IPS-15b (cell line): ENCODE data around the gene LIFR.

Source experiments
- H3K27me3 ChIP-seq: one replicate; pipeline ENCODE4 v1.6.1; 2013; ENCODE audit warnings: low read length; ENCODE audit not compliant: control insufficient read depth, insufficient read depth
- H3K36me3 ChIP-seq: one replicate; pipeline ENCODE4 v1.6.1; 2013; ENCODE audit warnings: low read length; ENCODE audit not compliant: control insufficient read depth, insufficient read depth
- H3K4me1 ChIP-seq: one replicate; pipeline ENCODE4 v1.6.1; 2013; ENCODE audit warnings: mild to moderate bottlenecking, low read length; ENCODE audit not compliant: control insufficient read depth, insufficient read depth
- H3K4me3 ChIP-seq: one replicate; pipeline ENCODE4 v1.5.1; 2013; ENCODE audit warnings: low read depth, low read length
- H3K9ac ChIP-seq: one replicate; pipeline ENCODE4 v1.6.1; 2013; ENCODE audit warnings: low read depth, mild to moderate bottlenecking, low read length
- H3K9me3 ChIP-seq: one replicate; pipeline ENCODE4 v1.6.1; 2013; ENCODE audit warnings: mild to moderate bottlenecking, low read length; ENCODE audit not compliant: control insufficient read depth, insufficient read depth

The LIFR gene

GRCh38 chr5:38595132-38595745 is 38.8 kb upstream of the LIFR start:
- Histone ChIP-seq H3K4me3 (no peak overlapping the region), H3K9ac (no peak overlapping the region), H3K27me3 (no peaks in the 10 kb centered on the region), H3K4me1 (no peaks in the 10 kb centered on the region), H3K36me3 (no peaks in the 10 kb centered on the region), H3K9me3 (no peaks in the 10 kb centered on the region)

- no peaks in the 10 kb centered on the region for H3K9me3 ChIP-seq
- no peaks in the 10 kb centered on the region for H3K27me3 ChIP-seq
- no peak overlapping the region for H3K9ac ChIP-seq
- no peaks in the 10 kb centered on the region for H3K36me3 ChIP-seq
- no peak overlapping the region for H3K4me3 ChIP-seq
- H3K4me1 ChIP-seq: no peaks in the 10 kb centered on the region
These were observed 37.5 kb upstream of the LIFR start for GRCh38 chr5:38593959-38594358.

- H3K36me3 ChIP-seq: no peaks in the 10 kb centered on the region
- H3K9ac ChIP-seq: no peak overlapping the region
- H3K4me1 ChIP-seq: no peaks in the 10 kb centered on the region
- H3K27me3 ChIP-seq: no peaks in the 10 kb centered on the region
- no peak overlapping the region for H3K4me3 ChIP-seq
- H3K9me3 ChIP-seq: no peaks in the 10 kb centered on the region
These were observed 35.0 kb upstream of the LIFR start for GRCh38 chr5:38591523-38591849.

GRCh38 chr5:38590838-38591522 is 34.5 kb upstream of the LIFR start:
- Histone ChIP-seq H3K27me3 (no peaks in the 10 kb centered on the region), H3K9ac (no peak overlapping the region), H3K36me3 (no peaks in the 10 kb centered on the region), H3K9me3 (no peaks in the 10 kb centered on the region), H3K4me3 (no peak overlapping the region), H3K4me1 (no peaks in the 10 kb centered on the region)

GRCh38 chr5:38589629-38590028 is 33.2 kb upstream of the LIFR start:
- H3K27me3 ChIP-seq: no peaks in the 10 kb centered on the region
- no peaks in the 10 kb centered on the region for H3K36me3 ChIP-seq
- H3K4me3 ChIP-seq: no peak overlapping the region
- no peaks in the 10 kb centered on the region for H3K9me3 ChIP-seq
- no peaks in the 10 kb centered on the region for H3K4me1 ChIP-seq
- H3K9ac ChIP-seq: no peak overlapping the region

GRCh38 chr5:38585816-38586215 is 29.4 kb upstream of the LIFR start:
- H3K36me3 ChIP-seq: no peaks in the 10 kb centered on the region
- no peaks in the 10 kb centered on the region for H3K27me3 ChIP-seq
- H3K4me3 ChIP-seq: no peak overlapping the region
- H3K9me3 ChIP-seq: no peaks in the 10 kb centered on the region
- no peaks in the 10 kb centered on the region for H3K4me1 ChIP-seq
- no peak overlapping the region for H3K9ac ChIP-seq

GRCh38 chr5:38583500-38583899 is 27.1 kb upstream of the LIFR start:
- H3K4me3 ChIP-seq: no peak overlapping the region
- H3K36me3 ChIP-seq: no peaks in the 10 kb centered on the region
- H3K9ac ChIP-seq: no peak overlapping the region
- H3K9me3 ChIP-seq: no peaks in the 10 kb centered on the region
- no peaks in the 10 kb centered on the region for H3K27me3 ChIP-seq
- no peaks in the 10 kb centered on the region for H3K4me1 ChIP-seq

- H3K36me3 ChIP-seq: no peaks in the 10 kb centered on the region
- no peak overlapping the region for H3K9ac ChIP-seq
- H3K4me1 ChIP-seq: no peaks in the 10 kb centered on the region
- H3K9me3 ChIP-seq: no peaks in the 10 kb centered on the region
- no peak overlapping the region for H3K4me3 ChIP-seq
- no peaks in the 10 kb centered on the region for H3K27me3 ChIP-seq
These were observed 26.5 kb upstream of the LIFR start for GRCh38 chr5:38582975-38583319.

GRCh38 chr5:38582293-38582974 is 26.0 kb upstream of the LIFR start:
- Histone ChIP-seq H3K9me3 (no peaks in the 10 kb centered on the region), H3K4me3 (no peak overlapping the region), H3K9ac (no peak overlapping the region), H3K27me3 (no peaks in the 10 kb centered on the region), H3K4me1 (no peaks in the 10 kb centered on the region), H3K36me3 (no peaks in the 10 kb centered on the region)

GRCh38 chr5:38581597-38581996 is 25.2 kb upstream of the LIFR start:
- H3K27me3 ChIP-seq: no peaks in the 10 kb centered on the region

GRCh38 chr5:38579105-38579504 is 22.7 kb upstream of the LIFR start:
- Histone ChIP-seq H3K4me1 (no peaks in the 10 kb centered on the region), H3K36me3 (no peaks in the 10 kb centered on the region)

More at GRCh38 chr5:38581597-38581996, 25.2 kb upstream of the LIFR start:
- Histone ChIP-seq H3K9me3 (no peaks in the 10 kb centered on the region), H3K4me3 (no peak overlapping the region), H3K9ac (no peak overlapping the region), H3K36me3 (no peaks in the 10 kb centered on the region), H3K4me1 (no peaks in the 10 kb centered on the region)

More at GRCh38 chr5:38579105-38579504, 22.7 kb upstream of the LIFR start:
- no peak overlapping the region for H3K9ac ChIP-seq
- no peaks in the 10 kb centered on the region for H3K27me3 ChIP-seq
- H3K4me3 ChIP-seq: no peak overlapping the region
- H3K9me3 ChIP-seq: no peaks in the 10 kb centered on the region
